Endothelial cell (in vitro differentiated cells): ENCODE data around the gene PTPRM. TPM values are rescaled to one million over a fixed set of nuclear protein-coding genes. Genes with fewer than 3 reads are reported as not detected.

Experiments
- DNase-seq: peaks from one replicate; pipeline ENCODE4 v3.0.0; 2021; ENCODE audit warnings: low spot score
- H3K27ac Mint-ChIP-seq: one replicate; pipeline ENCODE4 v1.8.0; 2021; ENCODE audit warnings: mixed read lengths, inconsistent platforms; ENCODE audit not compliant: unreplicated experiment
- H3K27me3 Mint-ChIP-seq: one replicate; pipeline ENCODE4 v1.8.0; 2021; ENCODE audit warnings: mild to moderate bottlenecking, moderate library complexity, mixed read lengths, inconsistent platforms; ENCODE audit not compliant: unreplicated experiment
- H3K36me3 Mint-ChIP-seq: one replicate; pipeline ENCODE4 v1.8.0; 2021; ENCODE audit warnings: mild to moderate bottlenecking, low read depth, mixed read lengths, inconsistent platforms; ENCODE audit not compliant: unreplicated experiment
- H3K4me1 Mint-ChIP-seq: one replicate; pipeline ENCODE4 v1.8.0; 2021; ENCODE audit warnings: mild to moderate bottlenecking, mixed read lengths, inconsistent platforms; ENCODE audit not compliant: unreplicated experiment
- H3K4me3 Mint-ChIP-seq: one replicate; pipeline ENCODE4 v1.8.0; 2021; ENCODE audit warnings: mild to moderate bottlenecking, mixed read lengths, inconsistent platforms; ENCODE audit not compliant: unreplicated experiment
- H3K9me3 Mint-ChIP-seq: one replicate; pipeline ENCODE4 v1.8.0; 2021; ENCODE audit warnings: mixed read lengths, inconsistent platforms; ENCODE audit not compliant: unreplicated experiment
- CTCF ChIP-seq: fragments of 200-600 bp; sonication (generic); IDR thresholded peaks from one replicate; pipeline ENCODE4 v1.5.0; 2021; ENCODE audit warnings: antibody characterized with exemption; ENCODE audit not compliant: unreplicated experiment
- total RNA-seq: library from RNA; stranded (reverse); fragmentation: NEBNext Ultra II Directional; extraction: Animal tissue kit (Norgen Biotek cat#: 25700); gene quantifications from one replicate; pipeline ENCODE4 v1.2.1, GENCODE V29; 2021; ENCODE audit not compliant: unreplicated experiment

PTPRM gene
- total RNA-seq, 1 donor from 2014 or later, result 284 TPM

GRCh38 chr18:8330575-8330974, 763.5 kb downstream of the PTPRM start:
- peaks cover 19% of the 10 kb centered on the region for H3K36me3 Mint-ChIP-seq
- H3K4me3 Mint-ChIP-seq, result no peak overlapping the region
- no peaks in the 10 kb centered on the region for H3K9me3 Mint-ChIP-seq
- no peaks in the 10 kb centered on the region for H3K27me3 Mint-ChIP-seq
- no peak overlapping the region for H3K27ac Mint-ChIP-seq
- no peak for DNase-seq
- H3K4me1 Mint-ChIP-seq, result peaks cover 11% of the 10 kb centered on the region
- no peak for TF ChIP-seq CTCF

- TF ChIP-seq CTCF, result no peak
- H3K36me3 Mint-ChIP-seq, result peaks cover 16% of the 10 kb centered on the region
- H3K27me3 Mint-ChIP-seq, result no peaks in the 10 kb centered on the region
- no peak overlapping the region for H3K4me3 Mint-ChIP-seq
- H3K9me3 Mint-ChIP-seq, result no peaks in the 10 kb centered on the region
- no peak overlapping the region for H3K27ac Mint-ChIP-seq
- H3K4me1 Mint-ChIP-seq, result peaks cover 11% of the 10 kb centered on the region
- no peak for DNase-seq
Observed at GRCh38 chr18:8332286-8332685, 765.2 kb downstream of the PTPRM start.

GRCh38 chr18:8333961-8334360, 766.8 kb downstream of the PTPRM start:
- TF ChIP-seq CTCF, result no peak
- H3K36me3 Mint-ChIP-seq, result peaks cover 18% of the 10 kb centered on the region
- peaks cover 11% of the 10 kb centered on the region for H3K4me1 Mint-ChIP-seq

GRCh38 chr18:8337211-8337610, 770.1 kb downstream of the PTPRM start:
- Mint-ChIP-seq H3K4me3 (no peak overlapping the region), H3K4me1 (peaks cover 5% of the 10 kb centered on the region), H3K27ac (no peak overlapping the region), H3K27me3 (peaks cover 7% of the 10 kb centered on the region), H3K9me3 (no peaks in the 10 kb centered on the region), H3K36me3 (peaks cover 14% of the 10 kb centered on the region)
- no peak for DNase-seq
- TF ChIP-seq CTCF, result no peak

More at GRCh38 chr18:8333961-8334360, 766.8 kb downstream of the PTPRM start:
- H3K9me3 Mint-ChIP-seq, result no peaks in the 10 kb centered on the region
- H3K27me3 Mint-ChIP-seq, result peaks cover 7% of the 10 kb centered on the region
- no peak overlapping the region for H3K4me3 Mint-ChIP-seq
- H3K27ac Mint-ChIP-seq, result no peak overlapping the region
- no peak for DNase-seq

GRCh38 chr18:8339210-8339609, 772.1 kb downstream of the PTPRM start:
- Mint-ChIP-seq H3K4me1 (peaks cover 5% of the 10 kb centered on the region), H3K27ac (no peak overlapping the region), H3K27me3 (peaks cover 7% of the 10 kb centered on the region), H3K9me3 (no peaks in the 10 kb centered on the region), H3K4me3 (no peak overlapping the region), H3K36me3 (peaks cover 14% of the 10 kb centered on the region)
- no peak for DNase-seq
- no peak for TF ChIP-seq CTCF
